ENCODE measurements around the gene STK33.

Gene STK33

GRCh38 chr11:8605971-8606563 is 12.0 kb upstream of the STK33 start:
- no peak overlapping the region for H3K4me3 ChIP-seq (ENCODE audit: low read depth, low read length)
- DNase-seq (ENCODE audit: low read depth) = no peak
- TF ChIP-seq CTCF (IDR thresholded peaks at IDR 0.05; ENCODE audit: control insufficient read depth, extremely low read depth, insufficient read depth) = no peak

- no peak overlapping the region for H3K4me3 ChIP-seq (ENCODE audit: low read depth, low read length)
- DNase-seq (ENCODE audit: low read depth) = peak; percentile 34
- TF ChIP-seq CTCF (IDR thresholded peaks at IDR 0.05; ENCODE audit: control insufficient read depth, extremely low read depth, insufficient read depth) = peak; percentile 76
These were observed 10.2 kb upstream of the STK33 start for GRCh38 chr11:8604078-8604723.

- H3K4me3 ChIP-seq (ENCODE audit: low read depth, low read length) = no peak overlapping the region
- no peak for DNase-seq (ENCODE audit: low read depth)
- TF ChIP-seq CTCF (IDR thresholded peaks at IDR 0.05; ENCODE audit: control insufficient read depth, extremely low read depth, insufficient read depth) = no peak
These were observed 9.7 kb upstream of the STK33 start for GRCh38 chr11:8603696-8604077.

- TF ChIP-seq CTCF (IDR thresholded peaks at IDR 0.05; ENCODE audit: control insufficient read depth, extremely low read depth, insufficient read depth) = no peak
- no peak overlapping the region for H3K4me3 ChIP-seq (ENCODE audit: low read depth, low read length)
- no peak for DNase-seq (ENCODE audit: low read depth)
These were observed 7.5 kb upstream of the STK33 start for GRCh38 chr11:8601376-8602133.

GRCh38 chr11:8598506-8598905 is 4.5 kb upstream of the STK33 start:
- DNase-seq (ENCODE audit: low read depth) = no peak
- H3K4me3 ChIP-seq (ENCODE audit: low read depth, low read length) = no peak overlapping the region
- no peak for TF ChIP-seq CTCF (IDR thresholded peaks at IDR 0.05; ENCODE audit: control insufficient read depth, extremely low read depth, insufficient read depth)

- no peak overlapping the region for H3K4me3 ChIP-seq (ENCODE audit: low read depth, low read length)
- no peak for DNase-seq (ENCODE audit: low read depth)
- no peak for TF ChIP-seq CTCF (IDR thresholded peaks at IDR 0.05; ENCODE audit: control insufficient read depth, extremely low read depth, insufficient read depth)
These were observed 3.2 kb upstream of the STK33 start for GRCh38 chr11:8597182-8597581.

All from LNCaP clone FGC (cell line).